ENCODE results near the gene TMEM40.
"Not testable (repeated sequence)": the region's sequence is repeated elsewhere in the genome, so short reads cannot be mapped to it uniquely, and the experiment has no call there.

The TMEM40 gene

DNA sequence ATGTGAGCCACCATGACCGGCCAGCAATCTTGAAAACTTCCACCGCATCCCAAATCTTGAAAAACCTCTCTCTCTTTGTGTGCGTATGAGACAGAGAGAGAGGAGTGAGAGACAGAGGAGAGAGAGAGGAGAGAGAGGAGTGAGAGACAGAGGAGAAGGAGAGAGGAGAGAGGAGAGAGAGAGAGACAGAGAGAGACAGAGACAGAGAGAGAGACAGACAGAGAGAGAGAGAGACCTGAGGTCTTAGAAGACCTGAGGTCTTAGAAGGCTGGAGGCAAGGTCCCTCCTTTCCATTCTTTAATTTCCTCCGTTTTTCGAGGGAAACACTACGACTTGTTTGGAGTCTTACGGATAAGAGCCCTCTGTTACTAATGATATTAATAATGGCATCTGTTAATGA lies 39.5 kb downstream of the TMEM40 start:
- no peak for DNase-seq (ENCODE audit: low read depth, low spot score)

DNA sequence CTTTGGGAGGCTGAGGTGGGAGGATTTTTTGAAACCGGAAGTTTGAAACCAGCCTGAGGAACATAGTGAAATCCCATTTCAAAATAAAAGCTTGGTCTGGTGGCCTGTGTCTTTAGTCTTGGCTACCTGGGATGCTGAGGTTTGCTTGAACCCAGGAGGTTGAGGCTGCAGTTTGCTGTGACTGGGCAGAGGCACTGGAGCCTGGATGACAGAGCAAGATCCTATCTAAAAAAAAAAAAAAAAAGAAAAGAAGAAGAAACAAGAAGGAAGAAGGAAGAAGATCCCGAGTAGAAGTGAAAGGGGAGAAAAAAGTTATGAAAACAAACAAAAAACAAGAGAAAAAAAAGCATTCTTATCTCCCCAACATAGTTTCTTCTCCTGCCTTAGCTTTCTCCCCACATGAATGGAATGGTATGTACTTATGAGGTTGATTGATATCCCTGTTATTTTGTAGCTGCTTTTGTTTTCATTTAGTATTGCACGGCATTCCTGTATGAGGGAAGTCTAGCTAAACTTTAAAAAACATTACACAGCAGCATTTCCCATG lies 42.4 kb downstream of the TMEM40 start:
- DNase-seq (ENCODE audit: low read depth, low spot score) = no peak

DNA sequence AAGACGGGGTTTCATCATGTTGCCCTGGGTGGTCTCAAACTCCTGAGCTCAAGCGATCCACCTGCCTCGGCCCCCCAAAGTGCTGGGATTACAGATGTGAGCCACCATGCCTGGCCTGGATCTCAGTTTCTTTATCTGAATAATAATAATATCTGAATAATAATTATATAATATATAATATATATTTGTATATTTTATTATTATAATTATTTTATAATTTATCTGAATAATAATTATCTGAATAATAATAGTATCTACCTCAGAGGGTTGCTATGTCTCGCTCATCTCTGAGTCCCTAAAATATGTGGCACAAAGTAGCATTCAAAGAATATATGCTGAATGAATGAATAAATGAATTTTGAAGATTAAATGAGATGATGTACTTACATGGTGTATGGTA lies 44.8 kb downstream of the TMEM40 start:
- no peak for DNase-seq (ENCODE audit: low read depth, low spot score)

DNA sequence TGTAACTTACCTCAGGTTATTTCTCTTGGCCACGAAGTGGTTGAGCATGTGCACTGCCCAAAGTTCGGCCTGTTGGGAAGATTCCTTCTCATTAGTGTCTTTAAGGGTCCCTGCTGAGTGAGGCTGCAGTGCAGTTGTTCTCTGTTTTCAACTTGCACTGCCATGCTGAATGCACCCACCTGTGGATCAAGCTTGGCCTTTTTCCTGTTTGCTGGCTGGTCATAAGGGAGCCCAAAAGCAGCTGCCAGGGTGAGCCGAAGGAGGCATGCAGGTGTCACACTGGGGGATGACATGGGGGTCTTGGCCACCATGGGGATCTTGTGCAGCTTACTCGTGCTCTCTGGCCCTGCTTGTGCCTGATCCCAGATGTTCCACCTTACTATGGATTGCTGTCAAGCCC lies 49.0 kb downstream of the TMEM40 start:
- DNase-seq (ENCODE audit: low read depth, low spot score) = no peak

DNA sequence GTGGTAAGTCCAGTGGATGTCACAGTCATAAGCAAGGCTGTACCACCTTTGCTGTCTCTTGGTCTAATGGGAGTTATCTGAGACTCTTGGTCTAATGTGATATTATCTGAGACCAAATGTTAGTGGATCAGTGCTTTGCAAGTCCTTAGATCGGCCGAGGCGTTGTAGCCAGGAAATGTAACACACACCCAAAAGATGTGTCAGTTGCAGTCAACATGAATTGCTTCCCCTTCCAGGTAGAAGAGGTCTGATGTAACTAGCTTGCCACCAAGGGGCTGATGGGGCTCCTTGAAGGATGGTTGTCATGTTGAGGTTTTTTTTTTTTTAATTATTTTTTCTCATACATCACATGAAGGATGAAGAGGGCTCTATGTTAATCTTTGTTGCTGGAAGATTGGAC lies 49.7 kb downstream of the TMEM40 start:
- DNase-seq (ENCODE audit: low read depth, low spot score) = no peak

DNA sequence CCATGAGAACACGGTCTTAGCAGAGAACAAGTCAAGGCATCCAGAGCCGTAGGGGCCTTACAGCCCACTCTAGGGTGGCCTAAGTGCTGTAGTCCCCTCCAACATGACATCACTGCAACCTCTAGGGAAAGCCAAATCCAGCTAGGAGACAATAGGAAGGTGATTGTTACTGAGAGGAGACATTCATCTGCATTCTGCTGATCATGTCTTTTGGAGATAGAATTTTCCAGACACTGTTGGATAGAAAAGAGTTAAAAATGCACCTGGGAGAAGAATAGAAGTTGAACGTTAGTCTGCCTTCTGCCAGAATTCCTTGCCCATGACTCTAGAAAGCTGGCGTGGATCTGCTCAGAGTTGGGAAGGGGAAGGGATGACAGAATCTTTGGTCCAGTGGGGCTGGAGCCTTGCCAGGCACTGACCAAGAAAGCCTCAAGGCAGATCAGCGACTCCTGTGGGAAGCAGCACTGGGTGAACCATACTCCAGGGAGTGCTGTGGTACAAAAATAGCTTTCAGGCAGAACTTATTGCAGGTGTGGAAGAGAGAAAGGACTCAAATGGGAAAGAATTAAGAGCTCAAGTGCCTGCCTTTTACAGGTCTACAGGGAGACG lies 50.4 kb downstream of the TMEM40 start:
- no peak for DNase-seq (ENCODE audit: low read depth, low spot score)

DNA sequence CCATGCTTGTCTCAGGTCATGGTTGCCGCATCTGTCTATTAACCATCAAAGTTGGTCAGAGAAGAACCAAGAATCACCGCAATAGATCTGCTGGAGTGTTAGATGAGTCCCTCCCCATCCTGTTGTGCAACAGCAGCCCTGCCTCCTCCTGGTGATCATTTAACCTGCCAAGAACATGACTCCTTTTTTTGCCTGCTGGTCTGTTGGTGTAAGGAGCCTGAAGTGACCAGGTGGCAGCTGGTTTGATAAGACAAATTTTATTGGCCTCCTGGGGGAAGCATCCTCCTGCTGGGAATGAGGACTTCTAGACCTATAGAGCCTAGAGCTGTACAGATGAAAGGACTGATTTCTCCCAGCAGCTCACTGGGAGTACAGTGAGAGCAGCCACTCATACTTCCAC lies 51.6 kb downstream of the TMEM40 start:
- no peak for DNase-seq (ENCODE audit: low read depth, low spot score)

DNA sequence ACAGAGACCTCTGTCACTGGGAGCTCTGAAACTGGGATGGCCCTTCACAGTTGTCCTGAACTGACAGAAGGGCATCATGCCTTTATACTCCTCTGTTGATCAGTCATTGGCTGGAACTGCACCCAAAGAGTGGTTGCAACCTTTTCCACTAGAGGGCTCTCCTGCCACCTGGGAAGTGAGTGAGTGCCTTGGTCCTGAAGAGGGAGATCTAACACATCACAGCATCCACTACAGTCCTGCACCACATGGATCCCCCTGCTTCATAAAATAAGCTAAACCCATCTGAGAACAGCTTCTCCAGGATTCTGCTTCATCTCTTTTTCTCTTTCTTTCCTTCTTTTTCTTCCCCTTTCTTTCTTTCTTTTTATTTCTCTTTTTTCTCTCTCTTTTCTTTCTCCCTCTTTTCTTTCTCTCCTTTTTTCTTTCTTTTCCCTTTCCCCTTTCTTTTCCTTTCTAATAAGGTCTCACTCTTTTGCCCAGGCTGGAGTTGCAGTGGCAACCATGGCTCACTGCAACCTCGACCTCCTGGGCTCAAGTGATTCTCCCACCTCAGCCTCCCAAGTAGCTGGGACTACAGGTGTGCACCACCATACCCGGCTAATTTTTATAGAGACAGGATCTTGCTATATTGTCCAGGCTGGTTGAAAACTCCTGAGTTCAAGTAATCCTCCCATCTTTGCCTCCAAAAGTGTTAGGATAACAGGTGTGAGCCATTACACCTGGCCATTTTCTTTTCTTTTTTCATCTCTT lies 52.4 kb downstream of the TMEM40 start:
- DNase-seq (ENCODE audit: low read depth, low spot score) = peak; percentile 29

DNA sequence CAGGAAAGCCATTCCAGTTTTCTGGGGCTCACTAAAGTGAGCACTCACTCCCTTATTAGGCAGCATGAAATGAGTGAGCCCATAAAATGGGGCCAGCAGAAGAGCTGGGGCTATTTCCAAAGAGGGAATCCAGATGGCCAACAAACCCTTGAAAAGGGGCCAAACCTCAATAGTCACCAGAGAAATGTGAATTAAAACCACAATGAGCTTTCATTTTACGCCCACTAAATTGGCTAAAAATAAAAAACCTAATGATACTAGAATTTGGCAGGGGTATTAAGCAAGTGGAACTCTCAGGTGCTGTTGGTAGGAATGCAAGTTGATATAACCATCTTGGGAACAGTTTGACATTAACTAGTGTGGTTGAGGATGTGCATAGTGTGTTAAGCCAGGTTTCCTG lies 53.1 kb downstream of the TMEM40 start:
- DNase-seq (ENCODE audit: low read depth, low spot score) = no peak

DNA sequence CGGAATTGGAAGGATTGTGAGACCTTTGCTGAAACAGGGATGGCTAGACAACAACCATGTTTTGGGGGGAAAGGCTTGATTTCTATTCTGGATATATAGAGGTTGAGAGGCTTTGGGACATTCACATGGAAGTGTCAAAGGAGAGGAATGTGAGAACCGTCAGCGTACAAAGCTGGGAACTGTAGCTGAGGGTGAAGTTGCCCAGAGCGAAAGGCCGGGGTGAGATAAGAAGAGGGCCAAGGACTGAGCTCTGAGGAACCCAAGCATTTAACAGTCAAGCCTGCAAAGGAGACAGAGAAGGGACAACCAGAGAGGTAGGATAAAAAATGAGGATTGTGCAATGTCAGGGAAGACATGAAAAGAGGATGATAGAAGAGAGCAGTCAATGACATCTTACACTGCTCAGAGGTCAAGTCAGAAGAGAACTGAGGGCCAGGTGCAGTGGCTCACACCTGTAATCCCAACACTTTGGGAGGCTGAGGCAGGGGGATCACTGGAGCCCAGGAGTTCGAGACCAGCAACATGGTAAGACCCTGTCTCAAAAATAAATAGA lies 53.6 kb downstream of the TMEM40 start:
- DNase-seq (ENCODE audit: low read depth, low spot score) = no peak

DNA sequence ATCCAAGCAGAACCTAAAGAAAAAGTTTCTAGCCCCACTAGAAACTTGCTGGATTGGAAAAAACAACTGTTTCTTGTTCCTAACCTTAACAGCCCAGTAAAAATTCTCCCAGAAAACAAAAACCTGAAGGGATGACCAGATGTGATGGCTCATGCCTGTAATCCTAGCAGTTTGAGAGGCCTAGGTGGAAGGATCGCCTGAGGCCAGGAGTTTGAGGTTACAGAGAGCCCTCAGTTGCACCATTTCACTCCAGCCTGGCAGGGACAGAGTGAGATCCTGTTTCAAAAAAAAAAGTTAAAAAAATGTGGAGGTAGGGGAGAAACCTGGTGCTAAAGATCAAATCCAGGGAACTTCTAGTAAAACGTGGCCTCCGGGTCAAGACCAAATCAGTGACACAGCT lies 56.6 kb downstream of the TMEM40 start:
- no peak for DNase-seq (ENCODE audit: low read depth, low spot score)

DNA sequence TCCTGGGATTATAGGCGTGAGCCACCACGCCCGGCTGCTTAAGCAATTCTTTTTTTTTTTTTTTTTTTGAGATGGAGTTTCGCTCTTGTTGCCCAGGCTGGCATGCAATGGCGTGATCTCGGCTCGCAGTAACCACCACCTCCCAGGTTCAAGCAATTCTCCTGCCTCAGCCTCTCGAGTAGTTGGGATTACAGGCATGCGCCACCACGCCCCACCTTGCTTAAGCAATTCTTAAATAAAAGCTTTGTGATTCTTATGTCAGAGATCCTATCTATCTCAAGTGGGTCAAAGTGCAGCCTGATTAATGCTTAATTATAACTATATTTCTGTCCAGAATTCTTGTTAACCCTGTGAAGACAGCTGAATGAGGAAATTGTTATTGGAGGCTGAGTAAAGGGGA lies 57.5 kb downstream of the TMEM40 start:
- DNase-seq (ENCODE audit: low read depth, low spot score) = not testable (repeated sequence)

DNA sequence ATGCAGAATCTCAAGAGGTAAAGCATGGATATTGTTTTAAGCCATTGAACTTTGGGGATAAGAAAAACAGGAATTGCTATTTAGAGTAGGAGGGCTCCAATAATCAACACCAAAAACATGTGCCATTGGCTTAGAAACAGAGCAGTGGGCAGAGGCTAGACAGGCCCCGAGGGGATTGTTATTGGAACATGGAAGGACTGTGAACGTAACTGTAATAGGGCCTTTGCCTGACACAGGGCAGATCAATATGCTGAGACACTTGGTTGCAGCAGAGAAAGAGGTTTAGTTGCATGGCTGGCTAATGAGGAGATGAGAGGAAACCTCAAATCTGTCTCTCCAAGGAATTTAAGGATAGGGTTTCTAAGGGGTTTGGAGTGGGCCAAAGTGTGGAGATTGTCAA lies 58.3 kb downstream of the TMEM40 start:
- DNase-seq (ENCODE audit: low read depth, low spot score) = no peak

DNA sequence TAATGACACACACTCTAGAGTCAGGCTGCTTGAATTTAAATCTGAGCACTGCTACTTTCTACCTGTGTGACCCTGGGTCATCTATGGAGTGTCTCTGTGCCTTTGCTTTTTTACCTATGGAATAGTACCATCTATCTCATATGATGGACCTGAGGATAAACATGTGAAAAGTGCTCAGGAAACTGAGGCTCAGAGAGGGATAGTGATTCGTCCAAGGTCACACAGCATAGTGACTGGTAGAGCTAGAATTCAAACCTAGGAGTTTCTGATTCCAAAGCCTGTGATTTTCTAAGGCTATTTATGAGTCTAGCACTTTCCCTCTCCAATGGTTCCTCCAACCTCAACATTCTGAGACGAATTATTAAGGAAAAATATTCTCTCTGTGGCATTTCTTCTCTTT lies 63.1 kb downstream of the TMEM40 start:
- no peak for DNase-seq (ENCODE audit: low read depth, low spot score)

DNA sequence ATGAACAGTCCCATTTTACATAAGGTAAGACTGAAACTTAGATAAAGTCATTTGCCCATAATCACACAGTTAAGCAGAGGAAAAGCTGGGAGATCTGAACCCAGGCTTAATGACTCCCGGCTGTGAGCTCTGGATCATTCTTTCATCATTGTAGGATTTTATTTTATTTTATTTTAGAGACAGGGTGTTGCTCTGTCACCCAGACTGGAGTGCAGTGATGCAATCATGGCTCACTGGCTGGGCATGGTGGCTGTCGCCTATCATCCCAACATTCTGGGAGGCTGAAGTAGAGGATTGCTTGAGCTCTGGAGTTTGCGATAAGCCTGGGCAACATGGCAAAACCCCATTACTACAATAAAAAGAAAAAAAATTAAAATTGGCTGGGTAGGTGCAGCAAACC lies 63.9 kb downstream of the TMEM40 start:
- no peak for DNase-seq (ENCODE audit: low read depth, low spot score)

DNA sequence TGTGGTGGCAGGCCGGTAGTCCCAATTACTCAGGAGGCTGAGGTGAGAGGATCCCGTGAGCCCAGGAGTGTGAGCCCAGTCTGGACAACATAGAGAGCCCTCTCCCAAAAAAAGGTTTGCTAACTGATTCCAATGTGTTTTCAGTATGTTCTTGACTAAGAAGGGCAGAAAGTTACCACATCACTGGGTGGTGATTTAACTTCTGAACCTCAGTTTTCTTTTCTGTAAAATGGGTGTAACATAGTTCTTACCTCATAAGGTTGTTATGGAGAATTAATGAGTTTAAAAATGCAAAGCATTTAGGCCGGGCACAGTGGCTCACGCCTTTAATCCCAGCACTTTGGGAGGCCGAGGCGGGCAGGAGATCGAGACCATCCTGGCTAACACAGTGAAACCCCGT lies 66.6 kb downstream of the TMEM40 start:
- no peak for DNase-seq (ENCODE audit: low read depth, low spot score)

DNA sequence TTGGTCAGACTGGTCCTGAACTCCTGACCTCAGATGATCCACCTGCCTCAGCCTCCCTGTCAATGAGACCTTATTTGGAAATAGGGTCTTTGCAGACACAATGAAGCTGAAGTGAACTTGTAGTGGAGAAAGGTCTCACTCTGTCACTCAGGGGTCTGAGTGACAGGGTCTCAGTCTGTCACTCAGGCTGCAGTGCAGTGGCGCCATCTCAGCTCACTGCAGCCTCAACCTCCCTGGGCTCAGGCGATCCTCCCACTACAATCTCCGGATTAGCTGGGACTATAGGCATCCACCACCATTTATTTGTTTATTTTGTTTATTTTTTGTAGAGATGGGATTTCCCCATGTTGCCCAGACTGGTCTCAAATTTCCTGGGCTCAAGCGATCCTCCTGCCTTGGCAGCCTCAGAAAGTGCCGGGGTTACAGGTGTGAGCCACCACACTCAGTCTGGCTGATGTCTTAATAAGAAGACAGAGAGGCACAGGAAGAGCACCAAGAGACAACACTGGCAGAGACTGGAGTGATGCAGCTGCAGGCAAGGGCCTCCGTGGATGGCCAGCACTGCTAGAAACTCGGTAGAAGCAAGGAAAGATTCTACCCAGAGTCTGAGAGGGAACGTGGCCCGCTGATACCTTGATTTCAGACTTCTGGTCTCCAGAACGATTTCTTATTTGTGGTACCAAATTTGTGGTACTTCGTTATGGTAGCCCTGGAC lies 68.9 kb downstream of the TMEM40 start:
- DNase-seq (ENCODE audit: low read depth, low spot score) = no peak

DNA sequence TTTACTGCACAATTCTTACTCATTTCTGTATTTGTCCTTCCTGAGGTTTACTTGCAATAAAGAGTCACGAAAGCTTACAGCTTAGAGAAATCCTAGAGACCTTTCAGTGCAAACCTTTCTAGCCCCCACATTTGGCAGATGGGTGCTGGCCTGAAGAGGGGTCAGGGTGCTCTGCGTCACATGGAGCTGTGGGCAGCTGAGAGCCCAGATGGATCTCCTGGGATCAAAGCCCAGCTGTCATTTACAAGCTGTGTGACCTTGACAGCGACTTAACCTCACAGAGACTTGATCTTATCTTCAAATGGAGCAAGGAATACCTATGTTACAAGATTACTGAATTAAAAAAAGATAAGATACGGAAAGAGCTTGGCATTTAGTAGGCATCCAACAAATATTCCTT lies 71.1 kb downstream of the TMEM40 start:
- DNase-seq (ENCODE audit: low read depth, low spot score) = no peak

DNA sequence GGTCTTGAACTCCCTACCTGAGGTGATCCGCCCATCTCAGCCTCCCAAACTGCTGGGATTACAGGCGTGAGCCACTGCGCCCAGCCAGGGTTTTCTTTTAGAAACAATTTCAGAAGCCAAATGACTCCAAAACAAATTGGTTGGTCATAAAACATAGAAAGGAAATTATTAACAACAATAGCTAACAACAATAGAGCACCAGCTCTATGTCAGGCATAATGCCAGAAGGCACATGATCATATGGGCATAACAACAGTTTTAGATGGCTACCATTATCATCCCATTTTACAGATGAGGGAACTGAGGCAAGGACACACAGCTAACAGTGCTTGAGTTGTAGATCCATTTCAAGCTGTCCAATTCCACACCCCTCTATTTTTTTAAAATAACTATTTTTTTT lies 73.0 kb downstream of the TMEM40 start:
- no peak for DNase-seq (ENCODE audit: low read depth, low spot score)

All from smooth muscle cell of the brain vasculature (primary cell).